CD4-positive, alpha-beta memory T cell (primary cell): ENCODE measurements around the gene PNKD. TPM values are rescaled to one million over a fixed set of nuclear protein-coding genes. Genes with fewer than 3 reads are reported as not detected.
A peak's percentile ranks its signal among the peaks of the same experiment; 100 is the strongest.

ENCODE experiments used
- CTCF ChIA-PET: fragments of 350-600 bp; sonication (Branson Sonifier 250); formaldehyde crosslinking; loops from one replicate; lab custom pipeline; 2021; ENCODE audit warnings: inconsistent platforms; ENCODE audit not compliant: partially characterized antibody; lab: Charles Lee
- POLR2A ChIA-PET: fragments of 350-600 bp; sonication (Branson Sonifier 250); formaldehyde crosslinking; loops from one replicate; lab custom pipeline; 2021; ENCODE audit not compliant: partially characterized antibody; lab: Charles Lee
- DNase-seq, 5 donors: peaks; one replicate each; pipeline versions ENCODE4 v3.0.0 to v3.0.0-alpha.2; 2020 to 2022; ENCODE audit warnings: mixed read lengths in 1 of 5
- H3K27ac ChIP-seq: one replicate; pipeline ENCODE4 v1.7.0; 2013; ENCODE audit warnings: low read depth, low read length
- H3K27me3 ChIP-seq: 2 replicates; pipeline ENCODE4 v1.7.0; 2013; ENCODE audit warnings: mild to moderate bottlenecking, low read length, moderate library complexity; ENCODE audit not compliant: insufficient read depth
- H3K36me3 ChIP-seq: 2 replicates; pipeline ENCODE4 v1.7.0; 2013; ENCODE audit warnings: mild to moderate bottlenecking, low read length, moderate library complexity; ENCODE audit not compliant: insufficient read depth
- H3K4me1 ChIP-seq: 2 replicates; pipeline ENCODE4 v1.7.0; 2013; ENCODE audit warnings: mild to moderate bottlenecking, low read length, moderate library complexity; ENCODE audit not compliant: insufficient read depth
- H3K4me3 ChIP-seq, 2 donors: one replicate each; pipeline ENCODE4 v1.7.0; 2013; ENCODE audit warnings: low read length in 2 of 2, mild to moderate bottlenecking in 1 of 2
- H3K9me3 ChIP-seq, 2 donors: one replicate each; pipeline ENCODE4 v1.7.0; 2013; ENCODE audit warnings: low read length in 2 of 2, control low read depth in 1 of 2; ENCODE audit not compliant: control insufficient read depth in 1 of 2
- H3K27ac Mint-ChIP-seq, 7 donors: one replicate each; pipeline ENCODE4 v1.8.0; 2020 to 2021; ENCODE audit warnings: mixed read lengths in 7 of 7, mild to moderate bottlenecking in 6 of 7, inconsistent platforms in 3 of 7, moderate library complexity in 3 of 7
- H3K27me3 Mint-ChIP-seq, 2 donors: one replicate each; pipeline ENCODE4 v1.8.0; 2020 to 2021; ENCODE audit warnings: mixed read lengths in 2 of 2
- H3K36me3 Mint-ChIP-seq, 2 donors: one replicate each; pipeline ENCODE4 v1.8.0; 2020 to 2021; ENCODE audit warnings: mixed read lengths in 2 of 2, inconsistent platforms in 1 of 2, mild to moderate bottlenecking in 1 of 2
- H3K4me1 Mint-ChIP-seq, 4 donors: one replicate each; pipeline ENCODE4 v1.8.0; 2020 to 2021; ENCODE audit warnings: mixed read lengths in 4 of 4, mild to moderate bottlenecking in 1 of 4
- H3K4me3 Mint-ChIP-seq, 8 donors: one replicate each; pipeline ENCODE4 v1.8.0; 2020 to 2021; ENCODE audit warnings: mixed read lengths in 8 of 8, mild to moderate bottlenecking in 7 of 8, moderate library complexity in 6 of 8, inconsistent platforms in 3 of 8
- H3K9me3 Mint-ChIP-seq, 8 donors: one replicate each; pipeline ENCODE4 v1.8.0; 2020 to 2021; ENCODE audit warnings: mixed read lengths in 8 of 8, mild to moderate bottlenecking in 5 of 8, inconsistent platforms in 3 of 8, moderate library complexity in 1 of 8
- intact Hi-C: fragments of 100-400 bp; cut with micrococcal nuclease; formaldehyde crosslinking; loops from one replicate; pipeline ENCODE4 v1.15.1; 2023
- polyA plus RNA-seq, 2 donors: library from polyadenylated mRNA; unstranded; fragments of 300-500 nt; fragmentation: Illumina TruSeq; gene quantifications; one replicate each; pipeline ENCODE4 v1.2.3, GENCODE V29; 2021
- total RNA-seq, 2 experiments: library from RNA; stranded (reverse); gene quantifications; one replicate each; pipeline ENCODE4 v1.2.3, GENCODE V29; 2021

The PNKD gene
- total and polyA plus RNA-seq, 4 experiments from 2014 or later: 31.1 to 101 (median 59.0) TPM

- Mint-ChIP-seq H3K36me3 (peaks cover 53 to 81% of the 10 kb centered on the region in 2 donors), H3K4me3 (peak overlapping the region in 5 of 8 donors; percentile 58 to 88 (median 76)), H3K27ac (peak overlapping the region; percentile 70 to 95 (median 90)), H3K27me3 (no peaks in the 10 kb centered on the region), H3K9me3 (no peaks in the 10 kb centered on the region), H3K4me1 (peaks cover 52 to 89% (median 73%) of the 10 kb centered on the region in 4 donors)
- H3K4me1 ChIP-seq: peaks cover 85% of the 10 kb centered on the region
- no peaks in the 10 kb centered on the region for H3K9me3 ChIP-seq
- no peaks in the 10 kb centered on the region for H3K27me3 ChIP-seq
- POLR2A ChIA-PET: interaction anchor here (0.7 to 7.9 kb wide), 8 partner anchors 10 to 443 kb away, joined by 3 to 144 read pairs (median 6); partner anchors contain the start of genes AAMP, ARPC2 and PNKD
- peak overlapping the region; percentile 35 for H3K27ac ChIP-seq
- peaks cover 50% of the 10 kb centered on the region for H3K36me3 ChIP-seq
- intact Hi-C loops: loop anchor here (1.0 to 2.0 kb wide), 3 partner anchors 10 to 42 kb away; no protein-coding TSS in a partner anchor
- no peak overlapping the region for H3K4me3 ChIP-seq
- CTCF ChIA-PET: interaction anchor here (0.8 to 7.8 kb wide), 10 partner anchors 10 to 158 kb away, joined by 3 to 67 read pairs (median 5); partner anchors contain the start of genes AAMP, ARPC2, CATIP and PNKD
- no peak for DNase-seq
Observed at GRCh38 chr2:218228366-218229090, 41.8 kb upstream of the PNKD start.

DNA sequence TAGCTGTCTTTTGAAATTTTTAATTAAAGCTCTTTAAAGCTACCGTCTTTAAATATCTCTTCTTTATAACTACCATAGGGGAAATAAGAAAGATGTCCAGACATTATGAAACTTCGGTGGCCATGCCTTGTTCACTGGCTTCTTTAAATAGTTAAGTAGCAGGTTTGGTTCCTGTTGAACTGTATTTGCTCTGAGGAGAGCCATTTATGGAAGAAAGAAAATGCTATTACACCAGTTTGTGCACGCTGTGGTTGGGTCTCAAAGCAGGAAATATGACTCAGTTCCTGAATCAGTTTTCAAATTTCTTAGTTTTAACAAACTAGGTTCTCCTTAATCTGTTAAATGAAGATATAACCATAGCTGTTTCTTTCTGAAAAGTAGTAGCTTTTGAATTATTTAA, 41.1 kb upstream of the PNKD start:
- Mint-ChIP-seq H3K4me3 (peak overlapping the region; percentile 42 to 88 (median 70)), H3K36me3 (peaks cover 57 to 81% of the 10 kb centered on the region in 2 donors), H3K4me1 (peaks cover 50 to 86% (median 70%) of the 10 kb centered on the region in 4 donors), H3K27me3 (no peaks in the 10 kb centered on the region), H3K27ac (peak overlapping the region; percentile 70 to 95 (median 90)), H3K9me3 (no peaks in the 10 kb centered on the region)
- ChIA-PET CTCF (interaction anchor here (0.6 to 7.8 kb wide), 13 partner anchors 10 to 159 kb away, joined by 3 to 67 read pairs (median 5); partner anchors contain the start of genes AAMP, ARPC2, CATIP and PNKD), POLR2A (interaction anchor here (0.6 to 7.9 kb wide), 11 partner anchors 10 to 1314 kb away, joined by 3 to 144 read pairs (median 5); partner anchors contain the start of genes AAMP, ARPC2 and PNKD)
- H3K4me3 ChIP-seq: no peak overlapping the region
- intact Hi-C loops: loop anchor here (1.0 to 2.0 kb wide), 3 partner anchors 11 to 43 kb away; no protein-coding TSS in a partner anchor
- DNase-seq: peak; percentile 46 to 75 (median 52)
- H3K36me3 ChIP-seq: peaks cover 50% of the 10 kb centered on the region
- no peaks in the 10 kb centered on the region for H3K9me3 ChIP-seq
- peak overlapping the region; percentile 35 for H3K27ac ChIP-seq
- H3K4me1 ChIP-seq: peaks cover 80% of the 10 kb centered on the region
- H3K27me3 ChIP-seq: no peaks in the 10 kb centered on the region

- Histone ChIP-seq H3K9me3 (no peaks in the 10 kb centered on the region), H3K27ac (peak overlapping the region; percentile 35), H3K4me1 (peaks cover 74% of the 10 kb centered on the region), H3K4me3 (no peak overlapping the region), H3K36me3 (peaks cover 50% of the 10 kb centered on the region), H3K27me3 (no peaks in the 10 kb centered on the region)
- H3K9me3 Mint-ChIP-seq: no peaks in the 10 kb centered on the region
- H3K36me3 Mint-ChIP-seq: peaks cover 58 to 81% of the 10 kb centered on the region in 2 donors
- intact Hi-C loops: loop anchor here (1.0 to 2.0 kb wide), 3 partner anchors 12 to 44 kb away; no protein-coding TSS in a partner anchor
- ChIA-PET CTCF (interaction anchor here (0.6 to 7.8 kb wide), 13 partner anchors 11 to 127 kb away, joined by 3 to 67 read pairs (median 6); partner anchors contain the start of genes AAMP, ARPC2, CATIP and PNKD), POLR2A (interaction anchor here (0.6 to 7.9 kb wide), 11 partner anchors 11 to 1313 kb away, joined by 3 to 144 read pairs (median 3); partner anchors contain the start of genes AAMP, ARPC2 and PNKD)
- no peaks in the 10 kb centered on the region for H3K27me3 Mint-ChIP-seq
- DNase-seq: peak in 1 of 5 donors; percentile 39
- peak overlapping the region in 5 of 8 donors; percentile 13 to 82 (median 49) for H3K4me3 Mint-ChIP-seq
- peak overlapping the region in 5 of 7 donors; percentile 70 to 93 (median 90) for H3K27ac Mint-ChIP-seq
- peaks cover 45 to 80% (median 64%) of the 10 kb centered on the region in 4 donors for H3K4me1 Mint-ChIP-seq
Observed at GRCh38 chr2:218229851-218230250, 40.5 kb upstream of the PNKD start.

- H3K9me3 ChIP-seq: no peaks in the 10 kb centered on the region
- peak overlapping the region; percentile 35 for H3K27ac ChIP-seq
- H3K4me3 Mint-ChIP-seq: peak overlapping the region; percentile 46 to 78 (median 66)
- peaks cover 64 to 80% of the 10 kb centered on the region in 2 donors for H3K36me3 Mint-ChIP-seq
- POLR2A ChIA-PET: interaction anchor here (0.7 to 7.9 kb wide), 5 partner anchors 12 to 165 kb away, joined by 3 to 144 read pairs (median 4); partner anchors contain the start of gene ARPC2
- intact Hi-C loops: no loop called here
- peaks cover 35 to 69% (median 54%) of the 10 kb centered on the region in 4 donors for H3K4me1 Mint-ChIP-seq
- CTCF ChIA-PET: interaction anchor here (0.7 to 7.8 kb wide), 10 partner anchors 12 to 63 kb away, joined by 3 to 67 read pairs (median 3); partner anchors contain the start of gene ARPC2
- no peaks in the 10 kb centered on the region for H3K27me3 ChIP-seq
- no peaks in the 10 kb centered on the region for H3K27me3 Mint-ChIP-seq
- H3K4me1 ChIP-seq: peaks cover 64% of the 10 kb centered on the region
- H3K27ac Mint-ChIP-seq: peak overlapping the region; percentile 84 to 93 (median 90)
- peak in 4 of 5 donors; percentile 33 to 45 (median 39) for DNase-seq
- no peak overlapping the region for H3K4me3 ChIP-seq
- peaks cover 58% of the 10 kb centered on the region for H3K36me3 ChIP-seq
- H3K9me3 Mint-ChIP-seq: no peaks in the 10 kb centered on the region
Observed at GRCh38 chr2:218230882-218231281, 39.4 kb upstream of the PNKD start.

- no peak overlapping the region for H3K4me3 Mint-ChIP-seq
- no peak overlapping the region for H3K27ac ChIP-seq
- H3K9me3 Mint-ChIP-seq: no peaks in the 10 kb centered on the region
- intact Hi-C loops: no loop called here
- peaks cover 26 to 46% (median 35%) of the 10 kb centered on the region in 4 donors for H3K4me1 Mint-ChIP-seq
- ChIA-PET POLR2A (interaction anchor here (0.7 to 2.3 kb wide), 4 partner anchors 13 to 41 kb away, joined by 3 to 11 read pairs (median 4); no protein-coding TSS in a partner anchor), CTCF (interaction anchor here (0.6 to 7.8 kb wide), 5 partner anchors 15 to 339 kb away, joined by 3 to 67 read pairs (median 4); partner anchors contain the start of gene ARPC2)
- H3K4me3 ChIP-seq: no peak overlapping the region
- peaks cover 40% of the 10 kb centered on the region for H3K4me1 ChIP-seq
- no peaks in the 10 kb centered on the region for H3K27me3 Mint-ChIP-seq
- no peaks in the 10 kb centered on the region for H3K27me3 ChIP-seq
- DNase-seq: no peak
- peaks cover 69% of the 10 kb centered on the region for H3K36me3 ChIP-seq
- H3K27ac Mint-ChIP-seq: peak overlapping the region in 4 of 7 donors; percentile 6 to 73 (median 42)
- no peaks in the 10 kb centered on the region for H3K9me3 ChIP-seq
- H3K36me3 Mint-ChIP-seq: peaks cover 63 to 82% of the 10 kb centered on the region in 2 donors
Observed at GRCh38 chr2:218233543-218233942, 36.8 kb upstream of the PNKD start.

GRCh38 chr2:218234521-218234920, 35.8 kb upstream of the PNKD start:
- Mint-ChIP-seq H3K36me3 (peaks cover 64 to 82% of the 10 kb centered on the region in 2 donors), H3K27me3 (no peaks in the 10 kb centered on the region), H3K4me1 (peaks cover 22 to 36% (median 27%) of the 10 kb centered on the region in 4 donors), H3K4me3 (no peak overlapping the region), H3K9me3 (no peaks in the 10 kb centered on the region), H3K27ac (peak overlapping the region in 3 of 7 donors; percentile 48 to 79 (median 68))
- ChIA-PET CTCF (interaction anchor here (1.2 to 1.5 kb wide), 2 partner anchors 10 to 23 kb away, joined by 3 to 4 read pairs; no protein-coding TSS in a partner anchor), POLR2A (interaction anchor here (1.1 to 2.6 kb wide), 3 partner anchors 14 to 25 kb away, joined by 3 to 11 read pairs (median 8); partner anchors contain the start of gene ARPC2)
- DNase-seq: no peak
- H3K27me3 ChIP-seq: no peaks in the 10 kb centered on the region
- intact Hi-C loops: no loop called here
- no peak overlapping the region for H3K4me3 ChIP-seq
- H3K9me3 ChIP-seq: no peaks in the 10 kb centered on the region
- no peak overlapping the region for H3K27ac ChIP-seq
- peaks cover 30% of the 10 kb centered on the region for H3K4me1 ChIP-seq
- H3K36me3 ChIP-seq: peaks cover 75% of the 10 kb centered on the region
